ENCODE measurements around the gene RDH11.

DNA sequence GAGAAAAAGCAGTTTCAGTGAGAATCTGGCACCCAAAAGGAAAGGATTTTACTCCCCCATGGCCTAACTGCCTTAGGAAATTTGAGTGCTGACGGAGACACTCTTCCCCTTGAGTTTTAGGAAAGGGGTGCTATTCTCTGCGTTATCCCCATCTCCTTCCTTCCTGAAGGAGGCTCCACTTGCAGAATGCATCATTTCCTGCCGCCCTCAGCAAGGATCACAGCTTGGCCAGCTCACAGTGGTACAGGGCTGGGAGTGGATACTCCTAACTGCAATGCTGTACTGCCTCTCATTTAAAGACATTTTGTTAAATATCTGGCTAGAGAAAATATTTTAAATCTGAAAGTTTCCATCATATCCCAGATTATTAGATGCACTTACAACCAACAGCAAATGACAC is 39.1 kb upstream of the RDH11 start:
- TF ChIP-seq, protein P1, sequence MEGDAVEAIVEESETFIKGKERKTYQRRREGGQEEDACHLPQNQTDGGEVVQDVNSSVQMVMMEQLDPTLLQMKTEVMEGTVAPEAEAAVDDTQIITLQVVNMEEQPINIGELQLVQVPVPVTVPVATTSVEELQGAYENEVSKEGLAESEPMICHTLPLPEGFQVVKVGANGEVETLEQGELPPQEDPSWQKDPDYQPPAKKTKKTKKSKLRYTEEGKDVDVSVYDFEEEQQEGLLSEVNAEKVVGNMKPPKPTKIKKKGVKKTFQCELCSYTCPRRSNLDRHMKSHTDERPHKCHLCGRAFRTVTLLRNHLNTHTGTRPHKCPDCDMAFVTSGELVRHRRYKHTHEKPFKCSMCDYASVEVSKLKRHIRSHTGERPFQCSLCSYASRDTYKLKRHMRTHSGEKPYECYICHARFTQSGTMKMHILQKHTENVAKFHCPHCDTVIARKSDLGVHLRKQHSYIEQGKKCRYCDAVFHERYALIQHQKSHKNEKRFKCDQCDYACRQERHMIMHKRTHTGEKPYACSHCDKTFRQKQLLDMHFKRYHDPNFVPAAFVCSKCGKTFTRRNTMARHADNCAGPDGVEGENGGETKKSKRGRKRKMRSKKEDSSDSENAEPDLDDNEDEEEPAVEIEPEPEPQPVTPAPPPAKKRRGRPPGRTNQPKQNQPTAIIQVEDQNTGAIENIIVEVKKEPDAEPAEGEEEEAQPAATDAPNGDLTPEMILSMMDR (IDR thresholded peaks at IDR 0.05): no peak
- no peak for TF ChIP-seq POLR2A (IDR thresholded peaks at IDR 0.05)

All from esophagus squamous epithelium (tissue), 4 donors.